ENCODE results near the gene SNAPC1. TPM values are rescaled to one million over a fixed set of nuclear protein-coding genes. Genes with fewer than 3 reads are reported as not detected.

SNAPC1 gene
- total RNA-seq, 1 donor from 2014 or later = 6.6 TPM

DNA sequence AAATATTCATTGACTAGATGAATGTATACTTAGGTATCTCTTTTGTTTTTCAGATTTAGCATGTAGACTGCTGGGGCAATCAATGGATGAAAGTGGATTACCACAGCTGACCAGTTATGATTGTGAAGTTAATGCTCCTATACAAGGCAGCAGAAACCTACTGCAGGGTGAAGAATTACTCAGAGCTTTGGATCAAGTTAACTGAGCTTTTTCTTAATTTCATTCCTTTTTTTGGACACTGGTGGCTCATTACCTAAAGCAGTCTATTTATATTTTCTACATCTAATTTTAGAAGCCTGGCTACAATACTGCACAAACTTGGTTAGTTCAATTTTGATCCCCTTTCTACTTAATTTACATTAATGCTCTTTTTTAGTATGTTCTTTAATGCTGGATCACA, 15.3 kb upstream of the SNAPC1 start:
- no peaks in the 10 kb centered on the region for H3K9me3 ChIP-seq
- intact Hi-C loops (cut with DNase I) = loop anchor here (10.0 kb wide), 1 partner anchor 88 kb away; no protein-coding TSS in a partner anchor
- H3K27ac ChIP-seq = no peak overlapping the region
- peaks cover 11% of the 10 kb centered on the region for H3K4me1 ChIP-seq
- TF ChIP-seq POLR2AphosphoS5 (IDR thresholded peaks at IDR 0.05; ENCODE audit: insufficient read depth in 1 of 2, low read depth in 1 of 2) (no peak), CTCF (IDR thresholded peaks at IDR 0.05) (no peak), POLR2A (IDR thresholded peaks at IDR 0.05) (no peak)
- H3K4me3 ChIP-seq = no peak overlapping the region
- H3K36me3 ChIP-seq = peaks cover 0 to 40% of the 10 kb centered on the region in 2 donors
- no peaks in the 10 kb centered on the region for H3K27me3 ChIP-seq
- DNase-seq (ENCODE audit: extremely low spot score in 2 of 2) = no peak

DNA sequence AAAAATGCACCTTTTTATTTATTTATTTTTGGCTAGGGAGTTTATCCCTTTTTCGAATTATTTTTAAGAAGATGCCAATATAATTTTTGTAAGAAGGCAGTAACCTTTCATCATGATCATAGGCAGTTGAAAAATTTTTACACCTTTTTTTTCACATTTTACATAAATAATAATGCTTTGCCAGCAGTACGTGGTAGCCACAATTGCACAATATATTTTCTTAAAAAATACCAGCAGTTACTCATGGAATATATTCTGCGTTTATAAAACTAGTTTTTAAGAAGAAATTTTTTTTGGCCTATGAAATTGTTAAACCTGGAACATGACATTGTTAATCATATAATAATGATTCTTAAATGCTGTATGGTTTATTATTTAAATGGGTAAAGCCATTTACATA, 14.9 kb upstream of the SNAPC1 start:
- Histone ChIP-seq H3K27me3 (no peaks in the 10 kb centered on the region), H3K9me3 (no peaks in the 10 kb centered on the region), H3K27ac (no peak overlapping the region), H3K4me3 (no peak overlapping the region), H3K4me1 (peaks cover 13% of the 10 kb centered on the region), H3K36me3 (peaks cover 0 to 35% of the 10 kb centered on the region in 2 donors)
- no peak for TF ChIP-seq POLR2A (IDR thresholded peaks at IDR 0.05)
- no peak for TF ChIP-seq POLR2AphosphoS5 (IDR thresholded peaks at IDR 0.05; ENCODE audit: insufficient read depth in 1 of 2, low read depth in 1 of 2)
- no peak for TF ChIP-seq CTCF (IDR thresholded peaks at IDR 0.05)
- no peak for DNase-seq (ENCODE audit: extremely low spot score in 2 of 2)
- intact Hi-C loops (cut with DNase I) = loop anchor here (10.0 kb wide), 1 partner anchor 87 kb away; no protein-coding TSS in a partner anchor

GRCh38 chr14:61749264-61749663, 13.0 kb upstream of the SNAPC1 start:
- H3K4me3 ChIP-seq = no peak overlapping the region
- H3K4me1 ChIP-seq = peaks cover 13% of the 10 kb centered on the region
- H3K9me3 ChIP-seq = no peaks in the 10 kb centered on the region
- H3K36me3 ChIP-seq = peaks cover 0 to 29% of the 10 kb centered on the region in 2 donors
- H3K27me3 ChIP-seq = no peaks in the 10 kb centered on the region
- DNase-seq (ENCODE audit: extremely low spot score in 2 of 2) = no peak
- H3K27ac ChIP-seq = peak overlapping the region; percentile 80
- TF ChIP-seq POLR2AphosphoS5 (IDR thresholded peaks at IDR 0.05; ENCODE audit: insufficient read depth in 1 of 2, low read depth in 1 of 2) = no peak
- no peak for TF ChIP-seq CTCF (IDR thresholded peaks at IDR 0.05)
- no peak for TF ChIP-seq POLR2A (IDR thresholded peaks at IDR 0.05)
- intact Hi-C loops (cut with DNase I) = loop anchor here (10.0 kb wide), 1 partner anchor 86 kb away; no protein-coding TSS in a partner anchor

GRCh38 chr14:61749867-61750266, 12.4 kb upstream of the SNAPC1 start:
- DNase-seq (ENCODE audit: extremely low spot score in 2 of 2) = no peak
- H3K4me1 ChIP-seq = peaks cover 13% of the 10 kb centered on the region
- H3K4me3 ChIP-seq = peak overlapping the region in 1 of 2 donors; percentile 51
- no peaks in the 10 kb centered on the region for H3K9me3 ChIP-seq
- H3K36me3 ChIP-seq = peaks cover 0 to 29% of the 10 kb centered on the region in 2 donors
- no peaks in the 10 kb centered on the region for H3K27me3 ChIP-seq
- TF ChIP-seq CTCF (IDR thresholded peaks at IDR 0.05) = no peak
- TF ChIP-seq POLR2AphosphoS5 (IDR thresholded peaks at IDR 0.05; ENCODE audit: insufficient read depth in 1 of 2, low read depth in 1 of 2) = no peak
- TF ChIP-seq POLR2A (IDR thresholded peaks at IDR 0.05) = no peak
- intact Hi-C loops (cut with DNase I) = loop anchor here (10.0 kb wide), 1 partner anchor 85 kb away; no protein-coding TSS in a partner anchor
- peak overlapping the region; percentile 80 for H3K27ac ChIP-seq

DNA sequence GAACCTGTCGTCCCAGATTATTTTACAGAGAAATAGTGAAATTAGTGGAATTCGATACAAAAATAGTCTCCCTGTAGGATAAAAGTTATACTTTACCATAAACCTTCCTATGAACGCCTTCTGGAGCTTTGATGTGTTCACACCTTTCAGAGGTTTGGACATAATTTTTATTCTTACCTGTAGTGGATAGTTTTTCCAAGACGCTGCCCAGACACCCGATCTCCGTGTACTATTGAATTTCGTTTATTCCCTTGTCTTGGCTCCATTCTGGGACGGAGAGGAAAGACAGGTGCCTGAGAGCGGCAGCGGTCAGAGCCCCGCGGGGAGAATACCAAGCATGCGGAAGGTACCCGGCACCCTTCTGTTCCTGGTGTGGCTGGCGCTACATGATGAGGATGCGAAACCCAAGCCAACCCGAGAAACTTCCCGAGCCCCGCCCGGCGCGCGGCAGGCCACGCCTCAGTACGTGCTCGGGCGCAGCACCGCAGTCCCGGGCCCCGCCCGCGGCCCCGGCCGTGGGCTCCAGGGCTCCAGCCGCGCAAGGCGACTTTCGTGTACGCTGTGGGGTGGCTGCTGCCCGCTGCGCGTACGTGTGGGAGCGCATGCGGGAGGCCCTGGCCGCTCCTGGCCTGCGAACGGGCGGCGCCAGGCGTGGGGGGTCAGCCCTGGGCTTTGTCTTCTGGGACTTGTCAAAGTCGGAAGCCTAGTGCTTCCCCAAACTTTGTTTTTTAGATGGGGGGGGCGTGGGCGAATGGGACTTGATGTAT, 11.3 kb upstream of the SNAPC1 start:
- intact Hi-C loops (cut with DNase I) = no loop called here
- peaks cover 0 to 27% of the 10 kb centered on the region in 2 donors for H3K36me3 ChIP-seq
- H3K27ac ChIP-seq = peak overlapping the region; percentile 80
- no peaks in the 10 kb centered on the region for H3K9me3 ChIP-seq
- H3K4me1 ChIP-seq = peaks cover 13% of the 10 kb centered on the region
- no peaks in the 10 kb centered on the region for H3K27me3 ChIP-seq
- DNase-seq (ENCODE audit: extremely low spot score in 2 of 2) = no peak
- peak in 1 of 2 donors; percentile 71 for TF ChIP-seq POLR2AphosphoS5 (IDR thresholded peaks at IDR 0.05; ENCODE audit: insufficient read depth in 1 of 2, low read depth in 1 of 2)
- TF ChIP-seq POLR2A (IDR thresholded peaks at IDR 0.05) = peak; percentile 47 to 63
- no peak for TF ChIP-seq CTCF (IDR thresholded peaks at IDR 0.05)
- H3K4me3 ChIP-seq = peak overlapping the region; percentile 45 to 51
